ENCODE data around the gene LHPP.

DNA sequence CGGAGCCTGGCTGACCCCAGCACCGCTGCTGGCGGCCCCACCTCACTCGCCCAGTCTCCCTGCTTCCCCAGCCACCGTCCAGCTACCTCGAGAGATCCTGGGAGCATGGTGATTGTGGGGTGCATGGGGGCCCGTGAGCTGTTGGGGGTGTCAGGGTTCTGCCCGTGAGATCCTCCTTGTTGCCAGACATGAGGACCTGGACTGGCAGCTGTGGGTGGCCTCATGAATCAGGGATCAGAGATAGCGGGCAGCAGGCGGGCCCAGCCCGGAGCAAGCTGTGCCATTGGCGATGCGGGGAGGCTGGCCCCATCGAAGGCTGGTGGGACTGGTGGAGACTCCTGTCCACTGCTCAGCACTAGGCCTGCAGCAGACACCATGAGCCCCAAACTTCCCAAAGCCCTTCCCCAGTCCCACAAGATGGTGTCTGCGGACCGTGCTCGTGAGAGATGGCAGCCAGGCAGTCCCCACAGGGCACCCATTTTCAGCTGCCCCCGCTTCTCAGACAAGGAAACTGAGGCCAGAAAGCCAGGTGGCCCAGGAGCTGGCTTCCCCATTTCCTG, 75.6 kb downstream of the LHPP start:
- TF ChIP-seq CTCF (IDR thresholded peaks at IDR 0.05; ENCODE audit: low read depth, low read length) (no peak), MYC (IDR thresholded peaks at IDR 0.05; ENCODE audit: low read depth, low read length) (no peak)

Measured in NB4 (cell line).